Liver (tissue), 9 donors: ENCODE data around the gene CRK. TPM values are rescaled to one million over a fixed set of nuclear protein-coding genes. Genes with fewer than 3 reads are reported as not detected.

Experiments
- DNase-seq: peaks from one replicate; pipeline ENCODE4 v3.0.0-alpha.2; 2017; ENCODE audit warnings: low spot score
- H3K27ac ChIP-seq, 2 donors: one replicate each; pipeline ENCODE4 v1.7.0; 2013; ENCODE audit warnings: inconsistent platforms in 2 of 2, low read length in 2 of 2, control low read depth in 1 of 2, low read depth in 1 of 2, mild to moderate bottlenecking in 1 of 2
- H3K27me3 ChIP-seq, 4 donors: one replicate each; pipeline versions ENCODE4 v1.6.1 to v1.7.0; 2013; ENCODE audit warnings: low read length in 3 of 4, inconsistent platforms in 1 of 4, mild to moderate bottlenecking in 1 of 4, moderate library complexity in 1 of 4; ENCODE audit not compliant: control insufficient read depth in 4 of 4, insufficient read depth in 4 of 4
- H3K36me3 ChIP-seq, 4 donors: one replicate each; pipeline versions ENCODE4 v1.6.1 to v1.7.0; 2013; ENCODE audit warnings: low read length in 3 of 4, mild to moderate bottlenecking in 3 of 4, low read depth in 1 of 4, moderate library complexity in 1 of 4; ENCODE audit not compliant: control insufficient read depth in 4 of 4, insufficient read depth in 3 of 4
- H3K4me1 ChIP-seq, 4 donors: one replicate each; pipeline versions ENCODE4 v1.6.1 to v1.7.0; 2013; ENCODE audit warnings: low read length in 3 of 4, mild to moderate bottlenecking in 3 of 4, moderate library complexity in 1 of 4; ENCODE audit not compliant: control insufficient read depth in 4 of 4, insufficient read depth in 4 of 4
- H3K4me3 ChIP-seq, 3 donors: one replicate each; pipeline versions ENCODE4 v1.6.1 to v1.7.0; 2013; ENCODE audit warnings: low read length in 3 of 3, control low read depth in 1 of 3, low read depth in 1 of 3, mild to moderate bottlenecking in 1 of 3
- H3K9ac ChIP-seq, 2 donors: one replicate each; pipeline ENCODE4 v1.7.0; 2013; ENCODE audit warnings: low read length in 2 of 2, mild to moderate bottlenecking in 2 of 2, moderate library complexity in 2 of 2, control low read depth in 1 of 2, low read depth in 1 of 2
- H3K9me3 ChIP-seq, 4 donors: one replicate each; pipeline versions ENCODE4 v1.6.1 to v1.7.0; 2013; ENCODE audit warnings: low read length in 3 of 4; ENCODE audit not compliant: control insufficient read depth in 4 of 4
- EGR1 ChIP-seq, 2 donors: IDR thresholded peaks; 2 replicates each; pipeline ENCODE4 v1.6.1; 2016 to 2018; ENCODE audit warnings: antibody characterized with exemption in 2 of 2, low read depth in 2 of 2
- FOXA1 ChIP-seq: IDR thresholded peaks from 2 replicates; pipeline ENCODE4 v1.6.1; 2016; ENCODE audit warnings: antibody characterized with exemption
- FOXA2 ChIP-seq: IDR thresholded peaks from 2 replicates; pipeline ENCODE4 v1.6.1; 2016; ENCODE audit warnings: antibody characterized with exemption
- GABPA ChIP-seq, 2 donors: IDR thresholded peaks in 1 of 2; conservative IDR thresholded peaks in 1 of 2; 2 replicates each; pipeline ENCODE4 v1.6.1; 2016; ENCODE audit warnings: antibody characterized with exemption in 2 of 2, mild to moderate bottlenecking in 1 of 2, moderate library complexity in 1 of 2
- HNF4A ChIP-seq, 2 donors: conservative IDR thresholded peaks; 2 replicates each; pipeline ENCODE4 v1.6.1; 2016; ENCODE audit warnings: antibody characterized with exemption in 2 of 2, mild to moderate bottlenecking in 2 of 2
- HNF4G ChIP-seq: IDR thresholded peaks from 2 replicates; pipeline ENCODE4 v1.6.1; 2016; ENCODE audit warnings: antibody characterized with exemption
- JUND ChIP-seq, 2 donors: IDR thresholded peaks; 2 replicates each; pipeline ENCODE4 v1.6.1; 2016; ENCODE audit warnings: antibody characterized with exemption in 2 of 2
- NR2F2 ChIP-seq: IDR thresholded peaks from 2 replicates; pipeline ENCODE4 v1.6.1; 2016; ENCODE audit warnings: antibody characterized with exemption
- RAD21 ChIP-seq, 2 donors: IDR thresholded peaks; 2 replicates each; pipeline ENCODE4 v1.6.1; 2016; ENCODE audit warnings: antibody characterized with exemption in 2 of 2, mild to moderate bottlenecking in 2 of 2
- RXRA ChIP-seq, 2 donors: IDR thresholded peaks; 2 replicates each; pipeline ENCODE4 v1.6.1; 2017 to 2018; ENCODE audit warnings: antibody characterized with exemption in 2 of 2, mild to moderate bottlenecking in 1 of 2
- SP1 ChIP-seq: IDR thresholded peaks from 2 replicates; pipeline ENCODE4 v1.6.1; 2018; ENCODE audit warnings: antibody characterized with exemption, mild to moderate bottlenecking
- TAF1 ChIP-seq: conservative IDR thresholded peaks from 2 replicates; pipeline ENCODE4 v1.6.1; 2016; ENCODE audit warnings: antibody characterized with exemption, mild to moderate bottlenecking
- YY1 ChIP-seq: IDR thresholded peaks from 2 replicates; pipeline ENCODE4 v1.6.1; 2016; ENCODE audit warnings: antibody characterized with exemption, mild to moderate bottlenecking
- WGBS: extraction: QIAGEN DNeasy Blood & Tissue Kit; methylation state at CpG from one replicate; pipeline ENCODE4 v1.1.7; 2013; 5-methylcytosine and 5-hydroxymethylcytosine counted together
- polyA plus RNA-seq, 2 donors: library from polyadenylated mRNA; stranded (reverse) in 1 of 2; unstranded in 1 of 2; fragments of 200-250 nt in 1 of 2; fragments of >200 nt in 1 of 2; fragmentation: Nextera tagmentation in 1 of 2; extraction: Ambion mirVana in 1 of 2; gene quantifications; one replicate each; pipeline versions ENCODE4 v1.2.1 to v1.2.3, GENCODE V29; 2013 to 2015
- total RNA-seq, 2 donors: library from RNA; depleted of rRNA; stranded (reverse); fragments of >200 nt; gene quantifications; one replicate each; pipeline ENCODE4 v1.2.3, GENCODE V29; 2014
- TF ChIP-seq, protein P1 (sequence below): IDR thresholded peaks from 2 replicates; pipeline ENCODE4 v1.6.1; 2016; ENCODE audit warnings: antibody characterized with exemption, mild to moderate bottlenecking
- TF ChIP-seq, protein P2 (sequence below): fragments of 150-350 bp; IDR thresholded peaks from 2 replicates; pipeline ENCODE4 v1.5.1; 2017; ENCODE audit warnings: improper control_type of control experiment, low read depth, low read length; ENCODE audit not compliant: missing input control
- TF ChIP-seq, protein P3 (sequence below): IDR thresholded peaks from 2 replicates; pipeline ENCODE4 v1.6.1; 2016; ENCODE audit warnings: antibody characterized with exemption
- TF ChIP-seq, protein P4 (sequence below): IDR thresholded peaks from 2 replicates; pipeline ENCODE4 v1.6.1; 2016; ENCODE audit warnings: antibody characterized with exemption
- donor health status: healthy.
- donor health status: healthy.
- donor health status: healthy.
- donor health status: healthy.
- donor health status: healthy.

Gene CRK
- total and polyA plus RNA-seq, 4 donors, result 29.5 to 69.9 (median 34.8) TPM

DNA sequence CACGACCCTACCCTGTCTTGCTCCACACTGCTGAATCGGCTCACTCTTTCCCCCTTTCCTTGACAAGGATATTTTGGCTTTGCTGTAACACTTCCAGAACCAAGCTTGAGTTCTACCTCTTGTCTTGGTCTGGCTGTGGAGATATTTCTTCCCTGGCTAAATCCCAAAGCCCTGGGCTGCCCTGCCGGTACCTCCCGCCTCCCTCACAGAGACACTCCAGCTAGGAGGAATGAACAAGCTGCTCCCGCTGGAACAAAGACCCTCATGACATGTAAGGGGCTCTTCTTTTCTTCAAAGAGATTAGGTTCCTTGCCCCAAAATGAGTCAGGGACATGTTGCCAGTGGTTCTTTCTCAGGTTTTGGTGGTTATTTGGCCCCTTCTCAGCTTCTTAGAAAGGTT, 49.6 kb upstream of the CRK start:
- Histone ChIP-seq H3K36me3 (peaks cover 0 to 28% (median 13%) of the 10 kb centered on the region in 4 donors), H3K27ac (no peak overlapping the region), H3K4me1 (peaks cover 0 to 8% (median 4%) of the 10 kb centered on the region in 4 donors), H3K9me3 (no peaks in the 10 kb centered on the region), H3K9ac (no peak overlapping the region), H3K27me3 (no peaks in the 10 kb centered on the region), H3K4me3 (no peak overlapping the region)
- WGBS, result 87% methylated on average over 5 of the region's 5 CpGs
- DNase-seq, result no peak
- TF ChIP-seq, protein P1, sequence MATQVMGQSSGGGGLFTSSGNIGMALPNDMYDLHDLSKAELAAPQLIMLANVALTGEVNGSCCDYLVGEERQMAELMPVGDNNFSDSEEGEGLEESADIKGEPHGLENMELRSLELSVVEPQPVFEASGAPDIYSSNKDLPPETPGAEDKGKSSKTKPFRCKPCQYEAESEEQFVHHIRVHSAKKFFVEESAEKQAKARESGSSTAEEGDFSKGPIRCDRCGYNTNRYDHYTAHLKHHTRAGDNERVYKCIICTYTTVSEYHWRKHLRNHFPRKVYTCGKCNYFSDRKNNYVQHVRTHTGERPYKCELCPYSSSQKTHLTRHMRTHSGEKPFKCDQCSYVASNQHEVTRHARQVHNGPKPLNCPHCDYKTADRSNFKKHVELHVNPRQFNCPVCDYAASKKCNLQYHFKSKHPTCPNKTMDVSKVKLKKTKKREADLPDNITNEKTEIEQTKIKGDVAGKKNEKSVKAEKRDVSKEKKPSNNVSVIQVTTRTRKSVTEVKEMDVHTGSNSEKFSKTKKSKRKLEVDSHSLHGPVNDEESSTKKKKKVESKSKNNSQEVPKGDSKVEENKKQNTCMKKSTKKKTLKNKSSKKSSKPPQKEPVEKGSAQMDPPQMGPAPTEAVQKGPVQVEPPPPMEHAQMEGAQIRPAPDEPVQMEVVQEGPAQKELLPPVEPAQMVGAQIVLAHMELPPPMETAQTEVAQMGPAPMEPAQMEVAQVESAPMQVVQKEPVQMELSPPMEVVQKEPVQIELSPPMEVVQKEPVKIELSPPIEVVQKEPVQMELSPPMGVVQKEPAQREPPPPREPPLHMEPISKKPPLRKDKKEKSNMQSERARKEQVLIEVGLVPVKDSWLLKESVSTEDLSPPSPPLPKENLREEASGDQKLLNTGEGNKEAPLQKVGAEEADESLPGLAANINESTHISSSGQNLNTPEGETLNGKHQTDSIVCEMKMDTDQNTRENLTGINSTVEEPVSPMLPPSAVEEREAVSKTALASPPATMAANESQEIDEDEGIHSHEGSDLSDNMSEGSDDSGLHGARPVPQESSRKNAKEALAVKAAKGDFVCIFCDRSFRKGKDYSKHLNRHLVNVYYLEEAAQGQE, result no peak
- TF ChIP-seq, protein P2, sequence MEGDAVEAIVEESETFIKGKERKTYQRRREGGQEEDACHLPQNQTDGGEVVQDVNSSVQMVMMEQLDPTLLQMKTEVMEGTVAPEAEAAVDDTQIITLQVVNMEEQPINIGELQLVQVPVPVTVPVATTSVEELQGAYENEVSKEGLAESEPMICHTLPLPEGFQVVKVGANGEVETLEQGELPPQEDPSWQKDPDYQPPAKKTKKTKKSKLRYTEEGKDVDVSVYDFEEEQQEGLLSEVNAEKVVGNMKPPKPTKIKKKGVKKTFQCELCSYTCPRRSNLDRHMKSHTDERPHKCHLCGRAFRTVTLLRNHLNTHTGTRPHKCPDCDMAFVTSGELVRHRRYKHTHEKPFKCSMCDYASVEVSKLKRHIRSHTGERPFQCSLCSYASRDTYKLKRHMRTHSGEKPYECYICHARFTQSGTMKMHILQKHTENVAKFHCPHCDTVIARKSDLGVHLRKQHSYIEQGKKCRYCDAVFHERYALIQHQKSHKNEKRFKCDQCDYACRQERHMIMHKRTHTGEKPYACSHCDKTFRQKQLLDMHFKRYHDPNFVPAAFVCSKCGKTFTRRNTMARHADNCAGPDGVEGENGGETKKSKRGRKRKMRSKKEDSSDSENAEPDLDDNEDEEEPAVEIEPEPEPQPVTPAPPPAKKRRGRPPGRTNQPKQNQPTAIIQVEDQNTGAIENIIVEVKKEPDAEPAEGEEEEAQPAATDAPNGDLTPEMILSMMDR, result no peak
- TF ChIP-seq GABPA (IDR thresholded peaks at IDR 0.05 in 1 of 2, conservative IDR thresholded peaks at IDR 0.05 in 1 of 2) (no peak), NR2F2 (no peak), FOXA2 (no peak), EGR1 (IDR thresholded peaks at IDR 0.05; ENCODE audit: low read depth in 2 of 2) (no peak), RAD21 (IDR thresholded peaks at IDR 0.05) (no peak), TAF1 (no peak), HNF4A (conservative IDR thresholded peaks at IDR 0.05) (no peak), HNF4G (no peak), YY1 (no peak), SP1 (no peak), JUND (IDR thresholded peaks at IDR 0.05) (no peak), RXRA (IDR thresholded peaks at IDR 0.05) (no peak)
- TF ChIP-seq, protein P3, sequence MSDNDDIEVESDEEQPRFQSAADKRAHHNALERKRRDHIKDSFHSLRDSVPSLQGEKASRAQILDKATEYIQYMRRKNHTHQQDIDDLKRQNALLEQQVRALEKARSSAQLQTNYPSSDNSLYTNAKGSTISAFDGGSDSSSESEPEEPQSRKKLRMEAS, result no peak

DNA sequence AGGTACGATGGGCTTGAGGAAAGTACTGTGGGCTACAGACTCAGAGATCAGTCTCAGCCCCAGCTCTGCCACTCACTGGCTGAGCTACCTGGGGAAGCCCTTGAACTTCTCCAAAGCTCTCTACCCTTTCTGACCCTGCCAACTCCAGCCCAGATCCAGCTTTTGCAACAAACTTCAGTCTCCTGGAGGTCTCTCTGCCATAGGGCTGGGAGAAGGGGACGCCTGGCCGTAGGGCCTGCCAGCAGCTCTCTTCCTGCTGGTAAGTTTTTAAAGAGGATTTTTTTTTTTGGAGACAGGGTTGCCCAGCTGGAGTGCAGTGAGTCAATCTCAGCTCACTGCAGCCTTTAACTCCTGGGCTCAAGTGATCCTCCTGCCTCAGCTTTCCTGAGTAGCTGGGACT, 48.8 kb upstream of the CRK start:
- TF ChIP-seq FOXA2 (no peak), FOXA1 (no peak), SP1 (no peak), NR2F2 (no peak)
- TF ChIP-seq, protein P4, sequence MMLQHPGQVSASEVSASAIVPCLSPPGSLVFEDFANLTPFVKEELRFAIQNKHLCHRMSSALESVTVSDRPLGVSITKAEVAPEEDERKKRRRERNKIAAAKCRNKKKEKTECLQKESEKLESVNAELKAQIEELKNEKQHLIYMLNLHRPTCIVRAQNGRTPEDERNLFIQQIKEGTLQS, result no peak
- TF ChIP-seq, protein P3, result no peak
- Histone ChIP-seq H3K4me1 (peaks cover 0 to 7% (median 3%) of the 10 kb centered on the region in 4 donors), H3K27me3 (no peaks in the 10 kb centered on the region), H3K9ac (no peak overlapping the region), H3K36me3 (peaks cover 0 to 28% (median 13%) of the 10 kb centered on the region in 4 donors), H3K4me3 (no peak overlapping the region), H3K9me3 (no peaks in the 10 kb centered on the region), H3K27ac (no peak overlapping the region)
- no peak for DNase-seq
- WGBS, result 96% methylated on average over 3 of the region's 3 CpGs
